ENCODE results near the gene GPR39. TPM values are rescaled to one million over a fixed set of nuclear protein-coding genes. Genes with fewer than 3 reads are reported as not detected.

Gene GPR39
- total and polyA plus RNA-seq, 2 donors = 0.09 to 1.0 TPM

DNA sequence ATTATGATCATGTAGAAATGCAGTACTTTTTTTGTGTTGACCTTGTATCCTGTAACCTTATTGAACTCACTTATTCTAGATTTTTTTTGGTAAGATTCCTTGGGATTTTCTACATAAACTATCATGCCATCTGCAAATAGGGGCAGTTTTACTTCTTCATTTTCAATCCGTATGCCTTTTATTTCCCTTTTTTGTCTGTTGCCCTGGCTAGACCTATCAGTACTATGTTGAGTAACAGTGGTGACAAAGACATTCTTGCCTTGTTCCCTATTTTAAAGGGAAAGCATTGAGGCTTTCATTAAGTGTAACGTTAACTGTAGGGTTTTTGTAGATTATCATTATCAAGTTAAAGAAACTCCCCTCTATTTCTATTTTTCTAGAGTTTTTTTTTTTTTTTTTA lies 161.1 kb downstream of the GPR39 start:
- Histone ChIP-seq H3K36me3 (ENCODE audit: control insufficient read depth in 2 of 2, insufficient read depth in 2 of 2, low read length in 1 of 2) (no peaks in the 10 kb centered on the region), H3K27me3 (ENCODE audit: control insufficient read depth in 2 of 2, insufficient read depth in 1 of 2, low read length in 1 of 2) (no peaks in the 10 kb centered on the region), H3K9me3 (ENCODE audit: control insufficient read depth in 2 of 2, insufficient read depth in 1 of 2, low read length in 1 of 2) (no peaks in the 10 kb centered on the region), H3K4me1 (ENCODE audit: control insufficient read depth in 2 of 2, insufficient read depth in 2 of 2, low read length in 2 of 2) (no peaks in the 10 kb centered on the region), H3K4me3 (ENCODE audit: low read length in 2 of 2) (no peak overlapping the region), H3K27ac (ENCODE audit: low read depth in 1 of 2, low read length in 1 of 2) (no peak overlapping the region)
- no peak for DNase-seq (ENCODE audit: low read depth in 6 of 9, low spot score in 9 of 9)
- 12% methylated on average over 2 of the region's 2 CpGs for WGBS

DNA sequence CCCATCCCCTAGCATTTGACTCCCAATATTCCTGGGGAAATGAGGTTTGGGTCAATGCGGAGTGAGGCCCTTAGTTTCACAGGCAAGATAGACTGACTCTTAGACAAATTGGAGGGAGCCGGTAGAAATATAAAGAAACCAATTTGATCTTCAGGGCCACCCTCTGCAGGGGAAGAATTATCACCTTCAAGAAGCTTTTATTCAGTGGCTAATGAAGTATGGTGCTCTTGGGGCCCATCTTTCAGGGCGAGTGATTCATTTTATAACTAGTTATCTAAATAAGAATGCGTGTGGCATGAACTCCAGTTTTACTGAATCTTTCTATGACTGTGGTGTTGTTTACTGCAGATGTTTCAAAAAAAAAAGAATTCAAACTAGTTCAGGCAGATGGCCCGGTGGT lies 165.0 kb downstream of the GPR39 start:
- no peaks in the 10 kb centered on the region for H3K27me3 ChIP-seq (ENCODE audit: control insufficient read depth in 2 of 2, insufficient read depth in 1 of 2, low read length in 1 of 2)
- no peaks in the 10 kb centered on the region for H3K4me1 ChIP-seq (ENCODE audit: control insufficient read depth in 2 of 2, insufficient read depth in 2 of 2, low read length in 2 of 2)
- no peaks in the 10 kb centered on the region for H3K36me3 ChIP-seq (ENCODE audit: control insufficient read depth in 2 of 2, insufficient read depth in 2 of 2, low read length in 1 of 2)
- no peak overlapping the region for H3K4me3 ChIP-seq (ENCODE audit: low read length in 2 of 2)
- no peak overlapping the region for H3K27ac ChIP-seq (ENCODE audit: low read depth in 1 of 2, low read length in 1 of 2)
- WGBS = 89% methylated on average over 5 of the region's 5 CpGs
- no peak for DNase-seq (ENCODE audit: low read depth in 6 of 9, low spot score in 9 of 9)
- H3K9me3 ChIP-seq (ENCODE audit: control insufficient read depth in 2 of 2, insufficient read depth in 1 of 2, low read length in 1 of 2) = no peaks in the 10 kb centered on the region

DNA sequence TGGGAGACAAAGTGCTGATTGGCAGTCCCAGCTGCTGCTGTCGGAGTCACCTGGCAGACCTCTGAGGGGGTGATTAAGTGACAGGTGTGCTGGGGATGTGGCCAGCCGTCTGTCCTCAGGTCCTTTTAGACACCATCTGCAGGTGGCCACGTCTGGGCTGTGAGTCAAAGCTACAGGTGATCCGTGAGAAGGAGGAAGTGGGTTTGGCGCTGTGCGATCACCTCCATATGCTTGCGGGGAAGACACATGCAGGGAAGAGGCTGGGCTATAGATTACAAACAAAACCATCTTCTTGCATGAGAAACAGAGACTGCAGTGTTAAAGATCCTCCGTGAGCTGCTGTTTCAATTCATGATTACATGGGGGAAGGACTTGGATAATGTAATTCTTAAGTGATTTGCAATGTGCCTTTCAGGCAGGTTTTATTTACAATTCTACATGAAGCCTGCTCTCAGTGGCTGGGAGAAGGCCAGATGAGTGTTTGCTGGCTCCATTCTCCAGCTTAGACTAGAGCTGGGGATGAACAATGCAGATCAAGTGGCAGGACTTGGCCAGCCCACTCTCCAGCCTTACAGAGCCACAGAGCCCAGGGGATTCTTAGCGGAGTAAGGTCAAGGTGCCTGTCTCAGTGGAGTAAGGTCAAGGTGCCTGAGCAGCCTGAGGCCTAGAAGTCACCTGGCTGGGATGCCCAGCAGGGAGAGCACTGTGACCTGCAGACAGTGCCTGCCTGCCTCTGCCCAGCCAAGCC lies 165.6 kb downstream of the GPR39 start:
- DNase-seq (ENCODE audit: low read depth in 6 of 9, low spot score in 9 of 9) = peak in 2 of 9 donors; percentile 8 to 10
- Histone ChIP-seq H3K27me3 (ENCODE audit: control insufficient read depth in 2 of 2, insufficient read depth in 1 of 2, low read length in 1 of 2) (no peaks in the 10 kb centered on the region), H3K9me3 (ENCODE audit: control insufficient read depth in 2 of 2, insufficient read depth in 1 of 2, low read length in 1 of 2) (no peaks in the 10 kb centered on the region), H3K4me3 (ENCODE audit: low read length in 2 of 2) (no peak overlapping the region), H3K36me3 (ENCODE audit: control insufficient read depth in 2 of 2, insufficient read depth in 2 of 2, low read length in 1 of 2) (no peaks in the 10 kb centered on the region), H3K4me1 (ENCODE audit: control insufficient read depth in 2 of 2, insufficient read depth in 2 of 2, low read length in 2 of 2) (no peaks in the 10 kb centered on the region), H3K27ac (ENCODE audit: low read depth in 1 of 2, low read length in 1 of 2) (no peak overlapping the region)
- WGBS = 68% methylated on average over 9 of the region's 9 CpGs

DNA sequence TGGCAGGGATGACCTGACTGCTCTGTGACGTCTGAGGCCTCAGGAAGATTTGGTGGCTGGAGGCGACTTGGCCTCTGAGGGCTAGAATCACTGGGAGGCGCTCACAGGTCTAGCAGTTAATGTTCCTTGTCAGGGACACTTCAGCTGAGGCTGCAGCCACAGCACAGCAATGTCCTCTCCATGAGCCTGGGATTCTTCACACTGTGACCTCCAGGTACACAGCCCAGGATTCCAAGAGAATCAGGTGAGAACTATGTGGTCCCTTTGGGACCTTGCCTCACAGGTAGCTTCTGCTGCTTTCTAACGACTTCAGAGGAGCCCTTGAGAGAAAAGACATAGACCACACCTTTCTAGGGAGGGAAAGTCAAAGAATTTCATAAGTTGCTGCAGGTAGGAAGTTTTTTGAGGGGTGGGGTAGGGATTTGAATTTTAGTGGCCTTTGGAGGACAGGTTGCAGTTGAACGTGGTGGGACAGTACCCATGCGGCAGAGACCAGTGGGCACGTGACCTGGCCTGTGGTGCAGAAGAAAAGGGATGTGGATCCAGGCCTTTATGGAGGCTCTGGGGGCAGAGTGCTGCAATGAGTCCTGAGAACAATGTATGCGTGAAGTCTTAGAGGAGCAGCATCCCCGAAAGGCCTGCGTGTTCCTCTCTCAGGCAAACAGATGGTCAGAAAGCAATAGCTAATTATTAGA lies 167.2 kb downstream of the GPR39 start:
- no peak overlapping the region for H3K27ac ChIP-seq (ENCODE audit: low read depth in 1 of 2, low read length in 1 of 2)
- no peaks in the 10 kb centered on the region for H3K36me3 ChIP-seq (ENCODE audit: control insufficient read depth in 2 of 2, insufficient read depth in 2 of 2, low read length in 1 of 2)
- no peaks in the 10 kb centered on the region for H3K27me3 ChIP-seq (ENCODE audit: control insufficient read depth in 2 of 2, insufficient read depth in 1 of 2, low read length in 1 of 2)
- no peak for DNase-seq (ENCODE audit: low read depth in 6 of 9, low spot score in 9 of 9)
- no peaks in the 10 kb centered on the region for H3K4me1 ChIP-seq (ENCODE audit: control insufficient read depth in 2 of 2, insufficient read depth in 2 of 2, low read length in 2 of 2)
- no peak overlapping the region for H3K4me3 ChIP-seq (ENCODE audit: low read length in 2 of 2)
- 92% methylated on average over 10 of the region's 10 CpGs for WGBS
- no peaks in the 10 kb centered on the region for H3K9me3 ChIP-seq (ENCODE audit: control insufficient read depth in 2 of 2, insufficient read depth in 1 of 2, low read length in 1 of 2)

DNA sequence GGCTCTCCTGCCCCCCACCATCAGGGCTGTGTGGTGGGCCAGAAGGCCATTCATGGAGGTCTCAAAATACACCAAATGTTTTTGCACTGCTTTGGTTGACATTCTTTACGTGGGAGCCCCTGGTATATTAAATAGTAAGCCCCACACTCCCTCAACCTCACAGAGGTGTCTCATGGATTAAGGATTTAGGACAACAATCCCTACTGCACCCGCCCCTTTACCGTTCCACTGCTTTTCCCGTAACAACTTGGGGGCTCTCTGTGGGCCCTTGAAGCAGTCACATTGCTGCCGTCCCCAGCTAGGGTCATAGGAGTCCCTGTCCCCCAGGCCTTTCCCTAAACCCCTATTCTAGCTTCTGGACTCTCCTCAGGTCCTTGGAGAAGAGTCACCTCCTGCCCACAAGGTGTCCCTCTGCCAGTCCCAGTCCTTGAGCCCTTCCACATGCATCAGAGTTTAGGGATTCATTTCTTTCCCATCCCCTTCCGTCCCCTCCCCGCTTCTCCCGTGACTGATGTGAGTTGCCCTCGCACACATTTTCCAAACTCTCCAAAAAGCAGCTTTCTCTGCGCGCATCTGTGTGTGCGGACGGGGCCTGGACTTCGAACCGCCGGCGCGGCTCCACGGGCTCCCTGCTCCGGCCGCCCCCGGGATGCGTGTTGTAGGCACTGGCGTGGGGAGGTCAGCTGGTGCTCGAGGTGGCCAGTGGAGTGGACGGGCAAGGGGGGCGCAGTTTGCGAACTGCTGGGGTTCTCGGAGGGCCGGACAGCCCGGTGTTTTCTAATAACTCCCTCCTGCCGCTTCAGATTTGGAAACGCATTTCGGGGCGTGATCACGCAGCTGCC lies 168.6 kb downstream of the GPR39 start:
- no peak for DNase-seq (ENCODE audit: low read depth in 6 of 9, low spot score in 9 of 9)

DNA sequence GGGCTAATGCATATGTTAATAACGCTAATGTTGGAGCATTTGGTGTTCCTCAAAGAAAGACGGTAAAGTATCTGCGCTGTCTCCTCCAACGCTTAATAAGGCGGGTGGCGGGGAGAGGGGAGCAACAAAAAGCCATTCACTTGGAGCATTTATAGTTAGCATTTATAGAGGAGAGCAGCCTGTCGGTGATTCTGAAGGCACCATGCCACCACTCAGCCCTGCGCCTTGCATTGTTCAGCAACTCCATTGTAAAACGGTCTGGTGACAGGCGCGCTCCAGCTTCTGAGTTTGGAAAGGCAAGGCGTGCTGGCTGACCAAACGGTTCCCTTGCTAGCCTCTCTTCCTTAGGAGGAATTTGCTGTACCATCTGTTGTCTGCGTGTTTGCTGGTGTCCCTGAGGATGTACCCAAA lies 169.5 kb downstream of the GPR39 start:
- Histone ChIP-seq H3K27me3 (ENCODE audit: control insufficient read depth in 2 of 2, insufficient read depth in 1 of 2, low read length in 1 of 2) (no peaks in the 10 kb centered on the region), H3K4me1 (ENCODE audit: control insufficient read depth in 2 of 2, insufficient read depth in 2 of 2, low read length in 2 of 2) (no peaks in the 10 kb centered on the region), H3K27ac (ENCODE audit: low read depth in 1 of 2, low read length in 1 of 2) (no peak overlapping the region), H3K36me3 (ENCODE audit: control insufficient read depth in 2 of 2, insufficient read depth in 2 of 2, low read length in 1 of 2) (no peaks in the 10 kb centered on the region), H3K4me3 (ENCODE audit: low read length in 2 of 2) (no peak overlapping the region), H3K9me3 (ENCODE audit: control insufficient read depth in 2 of 2, insufficient read depth in 1 of 2, low read length in 1 of 2) (no peaks in the 10 kb centered on the region)
- 89% methylated on average over 14 of the region's 14 CpGs for WGBS
- no peak for DNase-seq (ENCODE audit: low read depth in 6 of 9, low spot score in 9 of 9)

More for the DNA sequence above, 168.6 kb downstream of the GPR39 start:
- Histone ChIP-seq H3K4me1 (ENCODE audit: control insufficient read depth in 2 of 2, insufficient read depth in 2 of 2, low read length in 2 of 2) (no peaks in the 10 kb centered on the region), H3K27ac (ENCODE audit: low read depth in 1 of 2, low read length in 1 of 2) (no peak overlapping the region), H3K4me3 (ENCODE audit: low read length in 2 of 2) (no peak overlapping the region), H3K36me3 (ENCODE audit: control insufficient read depth in 2 of 2, insufficient read depth in 2 of 2, low read length in 1 of 2) (no peaks in the 10 kb centered on the region), H3K9me3 (ENCODE audit: control insufficient read depth in 2 of 2, insufficient read depth in 1 of 2, low read length in 1 of 2) (no peaks in the 10 kb centered on the region), H3K27me3 (ENCODE audit: control insufficient read depth in 2 of 2, insufficient read depth in 1 of 2, low read length in 1 of 2) (no peaks in the 10 kb centered on the region)
- 95% methylated on average over 36 of the region's 36 CpGs for WGBS

DNA sequence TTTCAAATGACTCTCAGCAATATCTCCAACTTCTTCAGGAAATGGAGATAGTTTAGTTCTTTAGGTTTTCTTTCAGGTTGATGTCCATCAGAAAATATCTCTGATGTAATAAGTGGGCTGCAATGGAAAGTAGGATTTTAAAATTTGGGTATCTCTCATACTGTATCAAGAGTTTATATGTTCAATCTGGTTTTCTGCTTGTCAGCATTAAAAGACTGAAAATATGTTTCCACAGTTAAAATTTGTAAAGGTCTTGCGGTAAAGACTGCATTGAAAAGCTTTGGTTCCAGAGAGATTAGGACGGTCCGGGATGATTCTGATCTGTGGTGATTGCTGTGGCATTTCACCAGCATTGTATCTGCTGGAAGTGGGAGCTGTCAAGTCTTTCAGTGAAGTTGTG lies 170.2 kb downstream of the GPR39 start:
- H3K4me1 ChIP-seq (ENCODE audit: control insufficient read depth in 2 of 2, insufficient read depth in 2 of 2, low read length in 2 of 2) = no peaks in the 10 kb centered on the region
- WGBS = 97% methylated on average over 3 of the region's 3 CpGs

DNA sequence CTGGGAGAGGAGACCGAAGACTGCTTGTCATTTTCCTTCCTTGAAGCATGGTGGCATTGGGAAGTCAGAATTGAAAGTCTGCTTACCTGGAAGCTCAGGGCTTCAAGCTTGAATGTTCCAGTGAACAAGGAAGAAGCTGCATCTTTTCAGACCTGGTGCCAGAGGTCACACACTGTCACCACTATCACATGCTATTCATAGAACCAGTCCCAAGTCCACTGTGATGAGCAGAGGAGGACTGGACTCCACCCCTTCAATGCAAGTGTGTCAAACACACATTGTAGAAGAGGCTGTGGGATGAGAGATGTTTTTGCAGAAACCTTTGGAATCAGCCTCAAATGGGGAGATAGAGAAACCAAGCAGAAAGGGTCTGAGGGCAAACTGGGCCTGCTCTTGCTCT lies 172.0 kb downstream of the GPR39 start:
- H3K4me1 ChIP-seq (ENCODE audit: control insufficient read depth in 2 of 2, insufficient read depth in 2 of 2, low read length in 2 of 2) = no peaks in the 10 kb centered on the region
- H3K36me3 ChIP-seq (ENCODE audit: control insufficient read depth in 2 of 2, insufficient read depth in 2 of 2, low read length in 1 of 2) = no peaks in the 10 kb centered on the region
- no peak overlapping the region for H3K27ac ChIP-seq (ENCODE audit: low read depth in 1 of 2, low read length in 1 of 2)
- DNase-seq (ENCODE audit: low read depth in 6 of 9, low spot score in 9 of 9) = no peak
- H3K9me3 ChIP-seq (ENCODE audit: control insufficient read depth in 2 of 2, insufficient read depth in 1 of 2, low read length in 1 of 2) = no peaks in the 10 kb centered on the region
- 87% methylated on average over 1 of the region's 1 CpG for WGBS
- H3K4me3 ChIP-seq (ENCODE audit: low read length in 2 of 2) = no peak overlapping the region
- H3K27me3 ChIP-seq (ENCODE audit: control insufficient read depth in 2 of 2, insufficient read depth in 1 of 2, low read length in 1 of 2) = no peaks in the 10 kb centered on the region

More for the DNA sequence above, 170.2 kb downstream of the GPR39 start:
- Histone ChIP-seq H3K4me3 (ENCODE audit: low read length in 2 of 2) (no peak overlapping the region), H3K27ac (ENCODE audit: low read depth in 1 of 2, low read length in 1 of 2) (no peak overlapping the region), H3K9me3 (ENCODE audit: control insufficient read depth in 2 of 2, insufficient read depth in 1 of 2, low read length in 1 of 2) (no peaks in the 10 kb centered on the region), H3K27me3 (ENCODE audit: control insufficient read depth in 2 of 2, insufficient read depth in 1 of 2, low read length in 1 of 2) (no peaks in the 10 kb centered on the region), H3K36me3 (ENCODE audit: control insufficient read depth in 2 of 2, insufficient read depth in 2 of 2, low read length in 1 of 2) (no peaks in the 10 kb centered on the region)
- no peak for DNase-seq (ENCODE audit: low read depth in 6 of 9, low spot score in 9 of 9)

Measured in thymus (tissue), 11 donors.